HG03378 (cell line): ENCODE results near the gene DHRS12.

Experiments used
- ATAC-seq: cut with Tn5 transposase; IDR thresholded peaks from one replicate; pipeline ENCODE4 v1.9.1; 2021; ENCODE audit warnings: mild to moderate bottlenecking, moderate library complexity; ENCODE audit not compliant: unreplicated experiment

The DHRS12 gene

DNA sequence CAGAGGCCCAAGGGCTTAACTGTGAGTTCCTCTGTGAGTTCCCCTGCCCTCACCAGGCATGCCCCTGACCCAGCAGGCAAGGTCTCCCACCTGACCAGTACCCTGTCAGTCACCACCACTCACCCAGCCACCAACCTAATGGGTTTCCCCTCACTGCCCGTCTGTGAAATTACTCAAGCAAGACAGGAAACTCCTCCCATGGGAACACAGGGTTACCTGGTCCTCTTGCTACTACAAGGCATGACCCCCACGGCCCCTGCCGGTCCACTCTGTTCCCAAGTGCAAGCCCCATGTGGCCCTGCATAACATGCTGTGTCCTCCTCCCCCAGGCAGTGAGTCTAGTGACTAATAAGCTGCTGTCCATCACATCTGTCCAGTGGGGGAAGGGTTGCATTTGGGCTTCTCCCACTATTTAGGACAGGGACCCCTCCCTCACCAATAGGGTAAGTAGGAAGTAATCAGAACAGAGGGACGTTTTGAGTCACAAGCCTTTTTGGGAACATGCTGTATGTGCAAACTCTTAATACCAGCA, 8.0 kb upstream of the DHRS12 start:
- ATAC-seq: no peak

DNA sequence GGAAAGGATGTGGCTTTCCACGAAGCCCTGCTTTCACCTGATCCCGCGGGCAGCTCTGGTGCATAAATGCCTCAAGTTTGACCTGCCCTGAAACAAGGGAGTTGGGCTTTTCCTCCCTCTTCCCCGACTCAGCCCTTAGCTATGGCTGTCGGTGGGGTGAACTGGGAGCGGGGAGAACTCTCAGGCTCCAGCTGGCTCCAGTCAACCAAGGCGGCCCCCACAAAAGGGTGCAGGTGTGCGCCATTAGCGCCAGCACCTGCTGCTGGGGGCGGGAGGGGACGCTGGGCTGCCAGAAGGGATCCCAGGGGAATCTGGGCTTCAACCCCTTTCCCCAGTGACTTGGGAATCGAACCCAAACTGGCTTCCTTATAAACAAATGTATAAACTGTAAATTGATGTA, 7.1 kb upstream of the DHRS12 start:
- ATAC-seq: no peak

DNA sequence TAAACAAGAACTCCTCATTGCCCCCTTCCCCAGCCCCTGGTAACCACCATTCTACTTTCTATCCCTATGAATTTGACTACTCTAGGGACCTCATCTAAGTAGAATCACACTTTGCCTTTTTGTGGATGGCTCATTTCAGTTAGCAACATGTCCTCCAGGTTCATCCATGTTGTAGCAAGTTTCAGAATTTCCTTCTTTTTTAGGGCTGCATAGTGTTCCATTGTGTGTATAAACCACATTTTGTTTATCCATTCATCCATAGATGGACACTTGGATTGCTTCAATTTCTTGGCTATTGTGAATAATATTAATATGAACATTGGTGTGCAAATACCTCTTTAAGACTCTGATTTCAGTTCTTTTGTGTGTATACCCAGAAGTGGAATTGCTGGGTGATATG, 4.8 kb upstream of the DHRS12 start:
- no peak for ATAC-seq

DNA sequence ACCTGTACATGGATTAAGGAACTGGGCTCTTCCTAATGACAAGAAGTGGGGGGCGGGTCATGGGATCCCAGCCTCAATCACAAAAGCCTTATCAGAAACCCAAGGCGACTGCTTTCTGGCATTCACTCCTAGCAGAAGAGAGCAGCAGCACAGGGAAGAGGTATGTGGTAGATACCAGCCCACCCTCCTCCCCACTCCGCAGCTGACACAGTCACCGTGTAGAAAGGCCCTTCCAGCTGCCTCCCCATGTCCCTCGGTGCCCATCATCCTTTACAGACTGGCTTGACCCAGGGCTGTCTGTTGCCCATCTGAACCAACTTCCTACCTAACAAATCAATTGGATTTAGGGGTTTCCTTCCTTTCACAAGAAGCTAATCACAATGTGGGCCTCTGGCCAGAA, 3.1 kb upstream of the DHRS12 start:
- ATAC-seq: no peak

DNA sequence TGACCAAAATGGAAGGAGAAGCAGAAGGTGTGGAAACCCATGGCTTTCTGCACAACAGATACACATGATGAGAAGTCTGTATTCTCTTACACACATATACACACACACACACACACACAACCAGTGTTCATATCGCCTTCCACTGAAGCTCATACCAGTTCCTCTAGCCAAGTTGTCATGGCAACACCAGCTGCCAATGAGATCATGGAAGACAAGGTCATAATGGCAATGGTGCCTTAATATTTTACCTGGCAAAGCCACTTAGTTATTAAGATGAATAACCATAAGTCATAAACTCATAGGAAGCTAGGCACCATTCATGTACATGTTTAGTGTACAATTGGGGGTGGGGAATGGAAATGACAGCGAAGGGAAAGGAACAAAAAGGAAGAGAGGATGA, 2.6 kb upstream of the DHRS12 start:
- ATAC-seq: no peak

DNA sequence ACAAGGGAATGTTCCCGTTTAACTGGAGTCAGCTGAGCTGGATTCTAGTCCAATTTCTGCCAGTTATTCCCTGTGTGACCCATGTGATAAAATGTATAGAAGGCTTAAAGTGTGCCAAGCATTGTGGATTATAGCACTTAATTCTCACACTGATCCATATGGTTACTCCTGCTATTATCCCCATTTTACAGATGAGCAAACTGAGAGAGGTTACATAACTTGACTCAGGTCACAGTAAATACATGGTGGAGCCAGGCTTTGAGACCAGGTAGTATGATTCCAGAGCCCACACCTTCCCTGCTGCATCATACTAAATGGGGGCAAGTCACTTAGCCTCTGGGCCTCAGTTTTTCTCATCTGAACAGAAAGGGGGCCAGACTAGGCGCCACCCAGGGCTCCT, 2.0 kb upstream of the DHRS12 start:
- no peak for ATAC-seq

DNA sequence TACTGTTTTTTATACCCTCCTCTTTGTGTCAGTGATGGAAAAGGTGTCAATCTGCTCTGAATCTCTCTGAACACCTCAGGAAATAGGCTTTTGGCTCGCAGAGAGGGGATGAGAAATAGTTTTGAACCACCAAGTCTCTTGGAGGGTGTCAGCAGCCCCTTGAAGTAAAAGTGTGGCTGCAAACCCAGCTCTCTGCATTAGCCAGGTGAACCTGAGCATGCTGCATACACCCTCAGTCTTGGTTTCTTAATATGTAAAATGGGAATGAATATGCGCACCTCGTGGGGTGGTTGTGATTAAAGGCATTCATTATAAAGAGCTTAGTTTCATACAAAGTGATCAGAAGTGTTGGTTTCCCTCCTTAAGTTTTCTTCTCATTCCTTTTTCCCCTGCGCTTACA, 1.4 kb upstream of the DHRS12 start:
- ATAC-seq: no peak

DNA sequence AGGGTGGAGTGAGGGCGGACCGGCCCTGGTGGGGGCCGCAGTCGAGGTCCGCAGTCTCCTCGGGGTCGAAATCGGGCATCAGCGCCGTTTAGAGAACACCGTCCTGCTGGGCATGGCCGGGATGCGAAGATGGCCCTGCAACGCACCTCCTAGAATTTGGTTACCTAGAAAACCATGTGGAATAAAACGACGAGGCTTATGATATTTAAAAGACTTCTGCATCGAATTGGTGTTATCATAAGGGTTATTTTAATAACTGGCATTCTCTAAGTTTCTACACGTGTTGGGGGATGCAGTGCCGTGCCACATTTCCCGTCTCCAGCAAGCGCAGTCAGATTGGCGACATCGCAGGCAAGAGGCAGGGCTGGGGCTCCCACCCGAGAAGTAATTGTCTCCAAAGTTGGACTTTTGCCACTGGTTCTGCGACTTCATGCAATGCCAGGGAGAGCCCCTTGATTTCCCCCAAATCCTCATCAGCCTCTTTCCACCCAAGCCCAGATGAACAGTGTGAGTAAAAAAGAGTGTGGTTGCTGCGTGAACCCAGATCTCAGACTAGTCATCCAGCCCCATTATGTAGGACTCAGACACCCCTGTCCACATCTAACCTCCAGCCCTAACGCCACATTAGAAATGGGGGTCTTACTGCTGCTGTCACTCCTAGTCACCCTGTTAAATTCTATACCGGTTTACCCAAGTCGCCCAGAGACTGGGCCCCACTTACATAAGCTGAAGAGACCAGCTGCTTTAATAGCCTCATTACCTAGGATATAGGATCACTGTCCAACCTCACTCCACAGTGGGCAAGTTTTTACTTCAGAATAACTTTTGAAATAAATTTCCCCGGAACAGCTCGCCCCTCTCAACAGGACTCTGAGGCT, 571 bp upstream of the DHRS12 start:
- ATAC-seq: no peak

DNA sequence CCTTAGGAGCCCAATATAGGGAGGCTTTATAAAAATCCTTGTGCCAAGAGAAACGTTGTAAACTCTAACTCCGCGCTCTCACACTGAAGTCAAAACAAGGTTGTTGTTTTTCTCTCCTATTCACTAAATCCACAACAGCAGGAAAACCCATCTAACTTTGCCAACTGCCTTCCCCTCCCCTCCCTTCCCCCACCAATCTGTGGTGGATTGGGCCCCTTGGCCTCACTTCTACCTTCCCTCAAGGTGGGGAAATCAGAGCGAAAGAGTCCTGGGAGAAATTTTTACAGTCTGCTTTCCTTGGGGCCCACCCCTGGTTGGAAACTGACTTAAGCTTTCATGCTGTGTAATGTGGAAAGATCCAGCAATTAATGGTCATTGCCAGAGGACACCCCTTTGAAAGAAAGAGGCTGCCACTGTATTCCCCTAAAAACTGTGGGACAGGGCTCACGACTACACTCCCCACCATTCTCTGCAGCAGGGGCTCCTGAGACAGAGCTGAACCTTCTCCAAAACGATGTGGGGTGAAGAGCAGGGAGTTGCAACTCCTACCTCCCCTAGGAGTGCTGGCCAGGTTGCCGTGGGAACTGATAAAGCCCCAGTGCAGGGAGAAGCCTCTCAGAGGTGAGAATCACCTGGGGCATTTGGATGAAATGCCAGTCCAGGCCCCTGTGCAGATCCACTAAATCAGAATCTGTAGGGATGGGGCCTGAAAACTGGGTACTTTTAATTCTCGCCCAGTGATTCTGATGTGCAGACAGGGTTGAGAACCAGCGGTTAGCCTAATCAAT, 1.1 kb downstream of the DHRS12 start:
- no peak for ATAC-seq

DNA sequence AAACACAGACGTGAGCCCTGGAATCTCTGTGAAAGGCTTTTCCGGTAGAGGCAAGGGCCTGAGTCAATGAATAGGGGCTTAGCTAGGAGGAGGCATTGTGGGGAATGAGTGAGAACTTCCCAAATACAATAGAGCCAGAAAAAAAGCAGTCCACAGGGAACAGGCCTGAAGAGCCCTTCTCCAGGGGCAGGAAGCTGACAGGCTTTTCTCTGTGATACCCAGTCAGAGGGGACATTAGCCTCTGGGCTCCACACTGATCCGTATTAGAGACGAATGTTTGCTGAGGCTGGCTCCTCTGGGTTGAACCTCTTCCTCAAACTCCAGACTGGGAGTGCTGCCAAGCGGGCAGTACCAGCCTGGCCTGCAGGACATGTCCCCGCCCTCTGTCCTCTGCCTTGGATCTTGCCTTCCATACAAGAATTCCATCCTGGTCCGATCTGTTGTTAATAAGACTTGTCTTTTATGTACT, 2.3 kb downstream of the DHRS12 start:
- ATAC-seq: no peak

DNA sequence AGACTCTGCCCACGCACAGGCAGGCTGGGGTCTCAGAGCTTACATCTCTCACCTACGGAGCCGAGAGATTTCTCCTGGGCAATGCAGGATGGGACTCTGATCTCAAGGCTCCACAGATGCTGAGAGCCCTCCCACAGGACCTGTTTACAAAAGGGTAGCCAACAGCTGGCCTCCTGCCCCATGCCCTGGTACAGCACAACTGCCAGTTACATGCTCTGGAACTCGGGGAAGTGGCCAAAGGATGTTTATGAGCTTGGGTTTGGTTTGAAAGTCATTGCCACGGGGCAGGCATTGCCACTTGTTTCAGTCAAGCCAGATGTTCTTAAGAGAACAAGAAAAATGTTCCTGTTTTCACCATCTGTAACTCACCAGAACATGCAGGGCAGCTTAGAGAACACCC, 3.5 kb downstream of the DHRS12 start:
- ATAC-seq: no peak

DNA sequence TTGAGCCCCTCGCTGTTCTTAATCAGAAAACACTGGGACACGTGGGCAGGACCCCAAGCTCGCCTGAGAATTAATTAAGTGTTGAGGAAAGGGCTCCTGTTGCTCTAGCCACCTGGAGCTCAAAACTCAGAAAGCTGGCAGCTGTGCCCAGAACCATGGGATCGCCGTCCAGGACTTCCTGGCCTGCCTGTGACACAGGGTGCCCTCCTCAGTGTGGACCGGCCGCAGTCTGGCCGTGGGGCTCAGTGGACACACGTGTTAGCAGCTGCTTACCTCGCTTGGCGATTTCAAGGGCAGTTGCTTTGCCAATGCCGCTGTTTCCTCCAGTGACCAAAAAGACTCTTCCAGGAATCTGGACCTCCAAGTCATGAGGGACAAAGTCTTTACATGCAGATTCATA, 4.7 kb downstream of the DHRS12 start:
- no peak for ATAC-seq

DNA sequence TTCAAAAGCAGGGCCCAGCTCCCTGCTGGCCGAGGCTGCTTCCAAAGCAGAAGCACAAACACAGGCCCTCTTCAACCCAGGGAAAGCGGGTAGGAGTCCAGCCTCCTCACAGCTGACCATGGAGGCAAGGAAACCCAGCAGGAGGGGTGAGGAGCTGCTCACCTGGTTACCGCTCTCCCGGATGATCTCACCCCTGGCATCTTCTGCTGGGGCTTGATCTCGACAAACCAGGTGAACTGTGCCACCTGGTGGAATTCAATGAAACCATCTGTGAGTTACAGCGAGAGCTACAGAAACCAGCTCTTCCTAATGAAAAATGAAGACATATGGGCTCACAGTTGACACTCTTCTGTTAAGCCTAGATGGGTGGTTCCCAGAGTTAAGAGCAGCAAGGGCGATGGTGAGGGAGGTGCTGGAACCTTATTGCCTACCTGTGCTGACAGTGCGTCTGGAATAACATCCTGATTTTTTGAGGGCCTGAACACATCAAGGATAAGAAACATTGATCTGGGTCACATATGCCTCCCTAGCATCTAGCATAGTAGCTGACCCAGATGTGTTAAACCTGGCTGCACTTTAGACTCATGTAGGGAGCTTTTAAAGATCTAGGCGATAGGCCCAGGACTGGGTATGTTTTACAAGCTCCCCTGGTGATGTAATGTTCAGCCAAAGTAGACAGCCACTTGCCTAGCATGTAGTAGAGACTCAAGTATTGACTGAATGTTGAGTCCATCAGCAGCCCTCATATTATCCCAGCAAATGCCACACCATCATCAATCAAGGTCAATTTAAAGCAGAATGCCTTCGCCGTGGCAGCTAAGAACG, 6.1 kb downstream of the DHRS12 start:
- ATAC-seq: no peak

DNA sequence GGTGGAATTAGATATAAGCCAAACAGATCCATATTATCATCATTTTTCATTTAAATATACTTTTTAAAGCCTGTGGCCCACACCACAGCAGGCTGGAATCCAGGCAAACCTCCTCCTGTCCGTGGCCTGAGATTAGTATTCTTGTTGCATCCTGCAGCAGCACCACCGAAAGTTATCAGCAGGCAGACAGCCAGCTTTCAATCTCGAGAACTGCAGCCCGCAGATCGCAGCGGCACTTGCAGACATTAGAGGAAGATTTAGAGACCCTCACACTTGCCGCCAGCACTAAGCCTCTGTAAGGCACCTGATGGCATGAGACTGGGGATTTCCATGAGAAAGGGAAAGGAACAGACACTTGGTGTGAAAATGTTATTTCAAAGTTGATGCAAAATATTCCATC, 7.4 kb downstream of the DHRS12 start:
- no peak for ATAC-seq

DNA sequence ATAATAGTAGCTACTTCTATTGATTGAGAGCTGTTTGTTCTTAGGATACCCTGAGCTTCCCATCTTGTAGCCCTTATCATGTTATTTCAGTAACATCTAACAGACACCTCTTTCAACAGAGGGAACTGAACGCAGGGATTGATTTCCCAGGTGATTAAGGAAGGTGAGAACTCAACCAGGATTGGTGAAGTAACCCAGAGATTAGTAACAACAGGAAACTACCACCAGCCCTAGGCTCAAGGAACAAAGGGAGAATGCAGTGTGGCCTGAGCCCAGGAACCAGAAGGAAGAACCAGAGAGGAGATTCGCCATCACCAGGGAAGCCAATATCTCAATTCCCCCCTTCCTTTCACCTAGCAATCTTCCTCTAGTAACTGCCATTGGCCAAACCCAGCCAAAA, 8.5 kb downstream of the DHRS12 start:
- no peak for ATAC-seq

DNA sequence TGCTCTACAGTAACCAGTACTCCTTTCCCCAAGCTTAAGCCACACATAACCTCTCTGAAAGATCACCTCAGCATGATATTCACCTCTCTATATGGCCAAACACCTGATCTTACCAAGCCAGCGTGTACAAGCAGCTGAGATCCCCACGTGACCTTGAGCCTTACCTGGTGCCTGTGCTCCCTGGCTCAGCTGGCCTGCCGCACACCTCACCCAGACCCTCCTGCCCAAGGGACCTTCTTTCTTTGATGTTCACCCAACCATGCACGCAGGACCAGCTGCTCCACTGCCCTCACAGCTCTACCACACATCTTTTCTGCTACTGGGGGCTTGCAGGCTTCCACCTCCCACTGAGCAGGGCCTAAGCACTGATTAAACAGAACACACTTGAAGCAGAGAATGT, 9.0 kb downstream of the DHRS12 start:
- no peak for ATAC-seq

DNA sequence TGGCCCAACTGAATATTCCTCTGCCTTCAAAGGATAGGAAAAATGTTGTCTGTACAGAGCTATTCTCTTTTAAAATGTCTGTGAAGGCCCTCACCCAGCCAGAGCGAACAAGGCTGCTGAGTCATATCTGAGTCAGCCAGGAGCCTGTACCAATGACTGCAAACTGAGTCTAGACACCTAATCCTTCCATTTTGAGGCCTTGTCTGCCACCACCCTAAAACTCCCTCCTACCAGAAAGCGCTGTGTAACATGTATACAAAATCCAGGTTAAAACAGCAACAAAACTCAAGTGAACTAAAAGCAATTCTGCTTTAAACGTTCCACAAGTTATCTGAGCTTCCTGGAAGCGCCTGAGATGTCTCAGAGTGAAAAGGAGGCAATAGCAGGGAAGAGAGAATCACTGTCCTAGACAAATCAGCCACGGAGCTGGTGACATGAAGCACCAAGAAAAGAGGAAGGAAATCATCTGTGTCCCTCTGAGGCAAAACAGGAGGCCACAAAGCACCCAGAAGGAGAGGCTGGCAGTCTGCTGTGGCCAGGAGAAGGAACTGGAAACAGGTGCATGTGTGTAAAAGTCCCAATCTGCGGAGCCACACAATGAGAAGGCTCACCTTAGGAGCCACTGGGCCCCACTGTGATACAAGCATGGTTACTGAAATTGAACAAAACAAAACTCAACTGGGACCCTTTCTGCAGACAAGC, 10.2 kb downstream of the DHRS12 start:
- peak; percentile 60 for ATAC-seq

DNA sequence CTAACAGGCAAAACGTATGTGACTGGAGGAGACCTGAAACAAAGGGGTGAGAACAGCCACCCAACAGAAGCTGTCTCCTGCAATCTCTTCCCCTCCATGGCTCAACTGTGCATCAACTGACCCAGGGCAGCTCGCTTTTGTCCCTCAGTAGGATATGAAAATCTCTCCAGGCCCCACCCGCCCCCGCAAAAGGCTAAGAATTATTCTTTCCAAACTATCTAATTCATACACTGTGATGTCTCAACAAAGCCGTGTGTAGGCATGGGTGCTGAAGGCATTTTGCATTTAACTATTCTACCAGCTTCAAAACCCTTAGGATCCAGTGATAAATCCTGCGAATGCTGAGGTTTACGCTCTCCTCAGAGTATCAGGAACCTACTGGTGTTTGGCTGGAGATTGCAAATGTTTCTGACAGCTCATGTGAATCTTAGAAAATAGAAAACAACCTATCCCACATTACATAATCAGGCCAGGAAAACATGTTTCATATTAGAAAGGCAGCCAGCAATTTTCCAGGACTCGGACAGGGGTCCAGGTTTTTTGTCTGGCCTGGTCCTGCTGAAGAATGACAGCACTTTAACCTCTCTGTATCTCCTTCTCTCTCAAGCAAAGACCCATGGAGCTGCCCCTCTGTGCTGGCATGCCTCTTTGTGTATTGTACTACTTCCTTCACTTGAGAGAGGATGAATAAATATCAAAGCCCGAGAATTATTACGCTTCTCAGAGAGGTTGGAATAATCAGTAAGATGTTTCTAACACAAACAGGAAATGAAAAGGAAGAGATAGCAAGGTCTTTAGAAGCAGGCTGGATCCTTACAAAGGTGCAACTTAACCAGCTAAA, 17.3 kb downstream of the DHRS12 start:
- ATAC-seq: no peak

DNA sequence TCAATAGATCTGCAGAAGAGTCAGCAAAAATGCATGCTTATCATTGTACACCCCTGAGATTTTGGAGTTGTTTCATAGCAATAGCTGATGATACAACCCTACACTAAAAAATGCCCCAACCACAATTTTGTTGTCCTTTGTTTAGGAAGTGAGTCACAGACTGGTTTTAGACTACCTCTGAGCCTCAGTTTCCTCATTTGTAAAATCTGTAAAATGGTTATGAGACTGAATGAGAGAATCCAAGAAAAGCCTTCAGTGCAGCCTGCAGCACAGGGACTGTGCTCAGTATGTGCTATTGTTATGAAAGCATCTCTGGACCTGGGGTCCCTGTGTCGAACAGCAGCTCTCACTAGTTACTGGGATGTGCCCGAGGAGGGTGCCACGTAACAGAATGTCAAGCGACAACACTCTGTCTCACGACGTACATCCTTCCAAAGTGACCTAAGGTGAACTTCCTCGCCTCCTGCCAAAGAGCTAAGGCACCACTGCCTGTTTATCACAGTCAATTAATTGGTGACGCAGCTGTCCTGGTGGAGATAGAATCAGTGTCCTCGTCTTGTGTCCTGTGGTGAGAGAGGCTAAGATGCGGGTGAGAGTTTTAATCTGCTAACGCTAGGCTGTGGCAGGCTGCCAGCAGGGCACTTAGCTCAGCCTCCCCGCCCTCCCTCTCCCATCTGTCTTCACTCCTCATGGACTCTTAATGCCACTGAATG, 18.1 kb downstream of the DHRS12 start:
- ATAC-seq: no peak
